Effector memory CD4-positive, alpha-beta T cell (primary cell): Measurements from ENCODE around the gene SUMF1.

Experiments used
- DNase-seq, 3 donors: peaks; one replicate each; pipeline ENCODE4 v3.0.0-alpha.2; 2020
- H3K27ac ChIP-seq: 2 replicates; pipeline ENCODE4 v1.7.0; 2013; ENCODE audit warnings: mild to moderate bottlenecking, low read length, moderate library complexity; ENCODE audit not compliant: insufficient read depth, poor library complexity, severe bottlenecking
- H3K27me3 ChIP-seq: replicated peaks from 2 replicates; pipeline ENCODE4 v1.7.0; 2013; ENCODE audit warnings: mild to moderate bottlenecking, low read length; ENCODE audit not compliant: insufficient read depth, control insufficient read depth, poor library complexity, severe bottlenecking
- H3K36me3 ChIP-seq: 2 replicates; pipeline ENCODE4 v1.7.0; 2013; ENCODE audit warnings: mild to moderate bottlenecking, low read length, moderate library complexity; ENCODE audit not compliant: control insufficient read depth, insufficient read depth
- H3K4me1 ChIP-seq: 2 replicates; pipeline ENCODE4 v1.7.0; 2013; ENCODE audit warnings: low read length, mild to moderate bottlenecking; ENCODE audit not compliant: control insufficient read depth, insufficient read depth, poor library complexity, severe bottlenecking
- H3K4me3 ChIP-seq: 2 replicates; pipeline ENCODE4 v1.7.0; 2013; ENCODE audit warnings: low read length, low read depth, mild to moderate bottlenecking; ENCODE audit not compliant: insufficient read depth, poor library complexity, severe bottlenecking
- H3K9me3 ChIP-seq: 2 replicates; pipeline ENCODE4 v1.7.0; 2013; ENCODE audit warnings: mild to moderate bottlenecking, low read length, moderate library complexity; ENCODE audit not compliant: control insufficient read depth

SUMF1 gene

DNA sequence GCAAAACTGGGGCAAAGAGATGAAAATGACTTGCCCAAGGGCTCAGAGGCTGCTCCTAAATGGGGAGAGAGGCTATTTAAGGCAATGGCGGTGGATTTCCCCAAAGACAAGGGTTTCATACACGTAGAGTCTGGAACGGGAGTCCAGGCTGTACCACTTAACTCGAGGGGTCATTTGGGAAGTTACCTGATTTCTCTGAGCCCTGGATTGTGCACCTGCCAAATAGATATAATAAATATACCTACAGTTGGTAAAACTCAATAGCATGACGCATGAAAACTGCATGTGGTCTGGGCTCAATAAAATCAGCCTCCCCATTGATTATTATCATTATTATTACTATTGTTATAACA, 24.8 kb upstream of the SUMF1 start:
- H3K9me3 ChIP-seq: no peaks in the 10 kb centered on the region
- peaks cover 16% of the 10 kb centered on the region for H3K4me1 ChIP-seq
- no peak for DNase-seq
- H3K27ac ChIP-seq: no peak overlapping the region
- H3K4me3 ChIP-seq: peak overlapping the region; percentile 92
- no peaks in the 10 kb centered on the region for H3K36me3 ChIP-seq
- H3K27me3 ChIP-seq: no peaks in the 10 kb centered on the region

DNA sequence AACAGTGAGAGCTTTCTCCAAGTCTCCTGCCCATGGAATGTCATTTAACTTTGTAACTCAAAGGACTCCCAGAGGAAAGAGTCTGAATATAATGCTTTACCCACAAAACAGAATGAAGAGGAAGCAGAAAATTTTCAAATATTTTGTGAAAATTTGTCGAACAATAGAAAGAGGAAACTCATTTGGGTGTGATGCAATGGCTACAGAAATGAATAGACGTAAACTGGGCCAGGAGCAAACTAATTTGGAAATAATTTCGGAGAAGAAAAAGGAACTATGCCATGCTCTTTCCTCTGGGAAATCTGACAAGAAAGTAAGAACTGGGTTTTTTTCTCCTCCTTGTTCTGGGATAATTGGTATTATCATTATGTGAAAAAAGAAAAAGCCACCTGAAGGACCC, 11.2 kb upstream of the SUMF1 start:
- H3K4me3 ChIP-seq: no peak overlapping the region
- no peaks in the 10 kb centered on the region for H3K27me3 ChIP-seq
- no peaks in the 10 kb centered on the region for H3K36me3 ChIP-seq
- no peaks in the 10 kb centered on the region for H3K4me1 ChIP-seq
- no peak for DNase-seq
- H3K9me3 ChIP-seq: no peaks in the 10 kb centered on the region
- H3K27ac ChIP-seq: no peak overlapping the region

DNA sequence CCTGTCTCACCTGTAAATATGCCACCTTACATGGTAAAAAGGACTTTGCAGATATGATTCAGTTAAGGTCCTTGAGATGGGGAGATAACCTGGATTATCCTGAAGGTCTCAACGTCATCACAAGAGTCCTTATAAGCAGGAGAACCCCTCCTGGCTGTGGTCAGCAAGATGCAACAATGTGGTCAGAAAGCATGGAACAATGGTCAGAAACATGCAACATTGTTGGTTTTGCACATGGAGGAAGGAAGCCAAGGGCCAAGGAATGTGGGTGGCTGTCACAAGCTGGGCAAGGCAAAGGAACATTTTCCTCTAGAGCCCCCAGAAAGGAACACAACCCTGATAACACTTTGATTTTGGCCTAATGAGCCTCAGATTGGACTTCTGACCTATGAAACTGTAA, 9.4 kb upstream of the SUMF1 start:
- Histone ChIP-seq H3K36me3 (no peaks in the 10 kb centered on the region), H3K9me3 (no peaks in the 10 kb centered on the region), H3K27me3 (no peaks in the 10 kb centered on the region), H3K27ac (no peak overlapping the region), H3K4me3 (no peak overlapping the region), H3K4me1 (no peaks in the 10 kb centered on the region)
- DNase-seq: no peak

DNA sequence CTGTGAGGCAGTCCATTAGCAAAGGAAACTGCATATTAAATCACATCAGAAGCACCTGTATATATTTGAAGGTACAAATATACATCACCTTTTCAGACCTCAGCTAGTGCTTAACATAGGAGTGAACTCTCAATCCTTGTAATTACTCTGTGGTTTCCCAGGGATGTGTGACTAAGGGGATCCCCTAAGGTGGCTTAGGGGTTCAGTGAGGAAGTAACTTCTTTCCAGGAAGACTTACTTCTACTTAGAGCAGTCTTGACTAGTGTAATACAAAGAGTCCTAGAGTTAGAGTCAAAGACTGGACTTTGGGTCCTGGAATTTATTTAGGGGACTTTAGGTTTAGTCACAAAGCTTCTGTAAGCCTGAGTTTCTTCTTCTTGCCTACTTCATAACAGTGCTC, 8.7 kb upstream of the SUMF1 start:
- no peaks in the 10 kb centered on the region for H3K9me3 ChIP-seq
- H3K36me3 ChIP-seq: no peaks in the 10 kb centered on the region
- H3K4me1 ChIP-seq: no peaks in the 10 kb centered on the region
- no peak overlapping the region for H3K4me3 ChIP-seq
- no peak overlapping the region for H3K27ac ChIP-seq
- no peaks in the 10 kb centered on the region for H3K27me3 ChIP-seq
- DNase-seq: no peak

DNA sequence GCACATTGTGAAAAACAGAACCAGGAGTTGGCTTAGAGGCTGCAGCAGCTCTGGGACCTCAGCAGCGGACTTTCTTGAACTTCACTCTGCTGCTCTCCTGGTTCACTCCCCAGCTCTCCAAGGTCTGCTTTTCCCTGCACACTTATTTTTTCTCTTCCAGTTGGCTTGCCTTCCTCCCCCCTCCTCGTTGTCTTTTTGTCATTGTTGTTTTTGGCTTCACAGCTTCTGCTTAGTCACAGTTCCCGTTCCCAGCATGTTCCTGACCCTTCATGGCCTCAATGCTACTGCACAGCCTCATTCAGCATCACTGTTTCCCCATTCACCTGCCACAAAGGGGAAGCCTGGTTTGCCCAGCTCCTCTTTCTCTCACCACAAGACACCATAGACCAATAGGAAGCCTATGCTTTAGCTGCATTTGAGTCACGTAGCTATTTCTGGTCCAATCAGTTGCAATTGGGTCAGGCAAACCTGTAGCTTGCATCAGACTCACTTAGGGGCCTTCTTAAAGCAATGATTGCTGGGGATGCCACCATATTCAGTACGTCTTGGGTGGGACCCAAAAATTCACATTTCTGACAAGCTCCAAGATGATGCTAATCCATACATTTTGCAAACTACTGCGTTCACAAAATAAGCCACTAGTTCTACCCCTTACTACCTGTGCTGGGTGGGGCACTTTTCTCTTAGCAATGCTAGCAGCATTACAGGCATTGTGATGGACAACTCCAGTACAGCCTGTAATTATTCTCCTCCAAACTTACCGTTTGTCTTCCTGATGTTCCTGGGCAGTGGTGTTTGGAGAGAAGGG, 7.8 kb upstream of the SUMF1 start:
- Histone ChIP-seq H3K9me3 (no peaks in the 10 kb centered on the region), H3K27me3 (no peaks in the 10 kb centered on the region), H3K27ac (no peak overlapping the region), H3K4me1 (no peaks in the 10 kb centered on the region), H3K36me3 (no peaks in the 10 kb centered on the region), H3K4me3 (no peak overlapping the region)
- no peak for DNase-seq

DNA sequence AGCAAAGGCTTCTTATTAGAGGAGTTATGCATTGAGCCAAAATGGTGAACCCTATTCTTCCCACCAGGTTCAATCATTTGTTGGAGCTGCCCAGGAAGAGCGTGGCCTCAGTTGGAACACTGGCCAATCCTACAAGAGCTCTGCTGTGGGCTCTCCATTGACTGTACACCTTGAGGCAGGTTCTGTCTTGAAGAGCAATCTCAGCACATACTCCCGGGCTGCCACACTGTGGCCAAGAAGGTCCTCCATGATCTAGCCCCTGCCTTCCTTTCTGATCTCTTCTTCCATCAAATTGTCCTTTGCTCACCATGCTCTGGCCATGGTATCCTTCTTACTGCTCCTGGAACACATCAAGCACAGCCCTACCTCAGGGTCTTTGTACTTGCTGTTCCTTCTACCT, 5.7 kb upstream of the SUMF1 start:
- no peaks in the 10 kb centered on the region for H3K36me3 ChIP-seq
- no peaks in the 10 kb centered on the region for H3K27me3 ChIP-seq
- no peak overlapping the region for H3K4me3 ChIP-seq
- no peaks in the 10 kb centered on the region for H3K9me3 ChIP-seq
- DNase-seq: no peak
- no peak overlapping the region for H3K27ac ChIP-seq
- H3K4me1 ChIP-seq: no peaks in the 10 kb centered on the region

DNA sequence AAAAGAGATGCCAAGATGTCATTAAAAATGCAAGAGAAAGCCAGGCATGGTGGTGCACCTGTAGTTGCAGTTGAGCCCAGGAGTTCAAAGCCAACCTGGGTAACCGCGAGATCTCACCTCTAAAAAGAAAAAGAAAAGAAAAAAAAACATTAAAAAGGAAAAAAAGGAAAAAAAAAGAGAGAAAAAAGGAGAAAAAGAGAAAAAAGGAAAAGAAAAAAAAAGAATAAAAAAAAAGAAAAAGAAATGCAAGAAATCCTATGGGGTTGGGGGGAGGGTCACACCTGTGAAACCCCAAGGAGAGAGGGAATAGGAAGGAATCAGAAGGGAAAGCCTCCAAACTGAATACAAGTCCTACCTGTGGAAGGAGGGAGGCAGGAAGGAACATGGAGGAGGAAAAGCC, 5.2 kb upstream of the SUMF1 start:
- Histone ChIP-seq H3K4me1 (no peaks in the 10 kb centered on the region), H3K36me3 (no peaks in the 10 kb centered on the region), H3K27me3 (no peaks in the 10 kb centered on the region), H3K4me3 (no peak overlapping the region), H3K9me3 (no peaks in the 10 kb centered on the region), H3K27ac (no peak overlapping the region)
- DNase-seq: no peak

DNA sequence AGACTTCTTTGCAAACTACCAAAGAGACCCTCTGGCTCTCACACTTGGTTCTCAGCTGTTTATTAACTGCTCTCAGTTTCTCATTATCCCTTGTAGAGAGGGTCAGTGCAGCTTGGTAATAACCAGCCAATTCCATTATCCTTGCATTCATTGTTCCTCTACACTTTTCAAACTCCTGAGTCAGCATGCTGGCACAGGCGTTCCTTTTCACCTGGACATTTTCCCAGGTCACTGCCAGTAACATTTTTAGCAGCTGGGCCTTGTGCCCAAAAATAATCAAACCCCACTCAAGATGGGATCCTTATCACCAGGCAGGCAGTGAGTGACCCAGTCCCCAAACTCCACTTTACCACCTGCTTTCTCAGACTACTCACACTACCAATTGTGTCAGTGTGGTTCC, 4.8 kb upstream of the SUMF1 start:
- no peaks in the 10 kb centered on the region for H3K27me3 ChIP-seq
- H3K4me1 ChIP-seq: no peaks in the 10 kb centered on the region
- no peaks in the 10 kb centered on the region for H3K36me3 ChIP-seq
- H3K27ac ChIP-seq: no peak overlapping the region
- H3K9me3 ChIP-seq: no peaks in the 10 kb centered on the region
- DNase-seq: no peak
- no peak overlapping the region for H3K4me3 ChIP-seq

DNA sequence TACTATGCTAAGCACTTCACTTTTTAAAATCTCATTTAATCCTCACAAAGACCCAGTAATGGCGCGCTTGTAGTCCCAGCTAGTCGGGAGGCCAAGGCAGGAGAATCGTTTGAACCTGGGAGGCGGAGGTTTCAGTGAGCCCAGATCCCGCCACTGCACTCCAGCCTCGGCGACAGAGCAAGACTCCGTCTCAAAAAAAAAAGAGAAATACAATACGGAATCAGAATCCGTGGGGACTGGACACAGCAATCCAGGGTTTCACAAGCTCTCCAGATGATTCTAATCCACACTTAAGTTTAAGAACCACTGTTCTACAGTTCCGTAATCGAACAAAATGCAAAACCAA, 426 bp upstream of the SUMF1 start:
- Histone ChIP-seq H3K9me3 (no peaks in the 10 kb centered on the region), H3K27me3 (no peaks in the 10 kb centered on the region), H3K36me3 (no peaks in the 10 kb centered on the region), H3K4me1 (peaks cover 5% of the 10 kb centered on the region), H3K27ac (peak overlapping the region; percentile 68), H3K4me3 (peak overlapping the region; percentile 92)
- DNase-seq: no peak

DNA sequence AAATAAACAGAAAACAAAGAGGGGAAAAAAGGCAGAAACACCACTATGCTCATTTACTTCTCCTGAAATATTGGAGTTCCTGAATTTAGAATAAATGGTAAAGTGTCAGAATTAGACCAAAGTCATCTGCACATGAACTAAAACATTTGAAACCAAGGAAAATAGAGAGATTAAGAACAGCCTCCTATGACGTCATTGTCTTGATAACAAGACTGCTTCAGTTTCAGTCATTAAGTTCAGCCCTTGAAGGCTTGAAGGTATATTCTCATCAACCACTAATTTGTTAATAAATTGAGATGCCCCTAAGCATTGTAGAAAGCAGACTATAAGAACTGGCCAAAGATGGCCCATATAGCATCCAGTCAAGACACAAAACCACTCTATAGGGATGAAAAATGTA, 2.5 kb downstream of the SUMF1 start:
- Histone ChIP-seq H3K4me3 (no peak overlapping the region), H3K27ac (no peak overlapping the region), H3K9me3 (no peaks in the 10 kb centered on the region), H3K4me1 (peaks cover 5% of the 10 kb centered on the region), H3K27me3 (no peaks in the 10 kb centered on the region), H3K36me3 (no peaks in the 10 kb centered on the region)
- DNase-seq: no peak
